ENCODE data around the gene BRD2.

DNA sequence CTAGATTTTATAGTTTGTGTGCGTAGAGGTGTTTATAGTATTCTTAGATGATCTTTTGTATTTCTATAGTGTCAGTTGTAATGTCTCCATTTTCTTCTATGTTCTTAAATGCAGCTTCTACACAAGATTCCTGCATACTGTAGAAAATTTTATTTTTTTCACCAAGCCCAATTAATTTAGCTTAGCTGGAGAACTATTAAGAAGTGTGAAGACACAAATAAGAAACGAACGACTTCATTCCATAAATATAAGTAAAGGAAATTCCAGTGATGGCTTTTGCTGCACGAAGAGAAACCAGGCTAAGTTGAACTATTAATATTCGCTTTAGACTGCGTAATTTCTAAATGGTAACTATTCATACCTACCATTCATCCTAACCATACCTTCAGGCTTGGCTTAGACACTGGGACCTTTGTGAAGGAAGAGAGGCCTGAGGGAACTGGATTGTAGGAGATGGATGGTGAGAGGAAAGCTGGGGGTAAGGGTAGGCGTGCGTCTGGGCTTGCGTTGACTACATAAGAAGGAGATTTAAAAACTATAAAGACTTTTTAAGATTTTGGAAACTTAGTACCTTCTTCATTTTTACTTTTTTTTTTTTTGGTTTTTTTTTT, 25.1 kb downstream of the BRD2 start:
- TF ChIP-seq, protein P1, sequence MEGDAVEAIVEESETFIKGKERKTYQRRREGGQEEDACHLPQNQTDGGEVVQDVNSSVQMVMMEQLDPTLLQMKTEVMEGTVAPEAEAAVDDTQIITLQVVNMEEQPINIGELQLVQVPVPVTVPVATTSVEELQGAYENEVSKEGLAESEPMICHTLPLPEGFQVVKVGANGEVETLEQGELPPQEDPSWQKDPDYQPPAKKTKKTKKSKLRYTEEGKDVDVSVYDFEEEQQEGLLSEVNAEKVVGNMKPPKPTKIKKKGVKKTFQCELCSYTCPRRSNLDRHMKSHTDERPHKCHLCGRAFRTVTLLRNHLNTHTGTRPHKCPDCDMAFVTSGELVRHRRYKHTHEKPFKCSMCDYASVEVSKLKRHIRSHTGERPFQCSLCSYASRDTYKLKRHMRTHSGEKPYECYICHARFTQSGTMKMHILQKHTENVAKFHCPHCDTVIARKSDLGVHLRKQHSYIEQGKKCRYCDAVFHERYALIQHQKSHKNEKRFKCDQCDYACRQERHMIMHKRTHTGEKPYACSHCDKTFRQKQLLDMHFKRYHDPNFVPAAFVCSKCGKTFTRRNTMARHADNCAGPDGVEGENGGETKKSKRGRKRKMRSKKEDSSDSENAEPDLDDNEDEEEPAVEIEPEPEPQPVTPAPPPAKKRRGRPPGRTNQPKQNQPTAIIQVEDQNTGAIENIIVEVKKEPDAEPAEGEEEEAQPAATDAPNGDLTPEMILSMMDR (IDR thresholded peaks at IDR 0.05; ENCODE audit: borderline replicate concordance, extremely low read depth, low read length, poor library complexity, severe bottlenecking): no peak
- no peak for TF ChIP-seq EZH2 (IDR thresholded peaks at IDR 0.05; ENCODE audit: borderline replicate concordance, low read depth, low read length, severe bottlenecking)
